K562 (cell line): ENCODE measurements around the gene BRSK1.
"Not testable (repeated sequence)": the region's sequence is repeated elsewhere in the genome, so short reads cannot be mapped to it uniquely, and the experiment has no call there.

ENCODE experiments used
- ERF ChIP-seq: fragments of 450-650 bp; formaldehyde crosslinking; IDR thresholded peaks from 2 replicates; pipeline ENCODE4 v1.4.0; 2020; ENCODE audit warnings: mild to moderate bottlenecking, mixed read lengths
- FOXM1 ChIP-seq, 2 experiments: fragments of 450-650 bp in 1 of 2; sonication (generic) in 1 of 2; formaldehyde crosslinking in 1 of 2; IDR thresholded peaks; 2 replicates each; pipeline versions ENCODE4 v1.6.1 to v1.9.0; 2017 to 2022; ENCODE audit warnings: low read depth in 2 of 2, mild to moderate bottlenecking in 2 of 2, missing genetic modification reagents in 1 of 2, moderate library complexity in 1 of 2
- SNRNP70 ChIP-seq: fragments of 200-400 bp; formaldehyde crosslinking; optimal IDR thresholded peaks from 2 replicates; pipeline ENCODE3; 2017; ENCODE audit warnings: low read depth, low read length
- TAF1 ChIP-seq: IDR thresholded peaks from 2 replicates; pipeline ENCODE4 v1.6.1; 2011; ENCODE audit warnings: mild to moderate bottlenecking, low read length, moderate library complexity; ENCODE audit not compliant: insufficient read depth, control insufficient read depth, severe bottlenecking; ENCODE audit errors: extremely low read depth
- TF ChIP-seq, protein P1 (sequence below): fragments of 450-650 bp; IDR thresholded peaks from 2 replicates; pipeline ENCODE4 v1.6.1; 2016
- TF ChIP-seq, protein P2 (sequence below), 3 experiments: fragments of 200-800 bp in 1 of 3; sonication (Bioruptor generic) in 1 of 3; sonication (generic) in 1 of 3; formaldehyde crosslinking in 1 of 3; IDR thresholded peaks; 2 replicates each; pipeline versions ENCODE4 v1.6.1 to v1.8.0; 2016 to 2022; ENCODE audit warnings: mild to moderate bottlenecking in 2 of 3, missing compliant biosample characterization in 2 of 3, missing genetic modification characterization in 2 of 3, missing genetic modification reagents in 1 of 3
- TF ChIP-seq, protein P3 (sequence below), 3 experiments: IDR thresholded peaks in 2 of 3; conservative IDR thresholded peaks in 1 of 3; 2 replicates each; pipeline ENCODE4 v1.5.1; 2011 to 2012; ENCODE audit warnings: low read length in 3 of 3, mild to moderate bottlenecking in 3 of 3, control low read depth in 2 of 3, improper control_type of control experiment in 1 of 3, inconsistent platforms in 1 of 3, low read depth in 1 of 3, mixed read lengths in 1 of 3, moderate library complexity in 1 of 3; ENCODE audit not compliant: insufficient read depth in 2 of 3

DNA sequence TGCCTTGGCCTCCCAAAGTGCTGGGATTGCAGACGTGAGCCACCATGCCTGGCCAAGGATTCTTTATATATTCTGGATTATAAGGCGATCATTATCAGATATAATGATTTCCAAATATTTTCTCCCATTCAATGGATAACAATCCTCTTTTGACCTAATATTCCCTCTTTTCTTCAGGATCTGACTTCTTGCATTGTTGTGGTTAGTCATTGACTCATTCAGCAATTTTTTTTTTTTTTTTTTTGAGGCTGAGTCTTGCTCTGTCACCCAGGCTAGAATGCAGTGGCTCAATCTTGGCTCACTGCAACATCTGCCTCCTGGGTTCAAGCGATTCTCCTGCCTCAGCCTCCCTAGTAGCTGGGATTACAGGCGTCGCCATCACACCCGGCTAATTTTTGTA, 46.0 kb downstream of the BRSK1 start:
- not testable (repeated sequence) for TF ChIP-seq ERF (CRISPR knock-in tag); FOXM1 (IDR thresholded peaks at IDR 0.05; ENCODE audit: low read depth); FOXM1 (CRISPR knock-in tag; IDR thresholded peaks at IDR 0.05; ENCODE audit: low read depth); TAF1; SNRNP70
- TF ChIP-seq, protein P1, sequence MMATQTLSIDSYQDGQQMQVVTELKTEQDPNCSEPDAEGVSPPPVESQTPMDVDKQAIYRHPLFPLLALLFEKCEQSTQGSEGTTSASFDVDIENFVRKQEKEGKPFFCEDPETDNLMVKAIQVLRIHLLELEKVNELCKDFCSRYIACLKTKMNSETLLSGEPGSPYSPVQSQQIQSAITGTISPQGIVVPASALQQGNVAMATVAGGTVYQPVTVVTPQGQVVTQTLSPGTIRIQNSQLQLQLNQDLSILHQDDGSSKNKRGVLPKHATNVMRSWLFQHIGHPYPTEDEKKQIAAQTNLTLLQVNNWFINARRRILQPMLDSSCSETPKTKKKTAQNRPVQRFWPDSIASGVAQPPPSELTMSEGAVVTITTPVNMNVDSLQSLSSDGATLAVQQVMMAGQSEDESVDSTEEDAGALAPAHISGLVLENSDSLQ: not testable (repeated sequence)
- TF ChIP-seq, protein P2, sequence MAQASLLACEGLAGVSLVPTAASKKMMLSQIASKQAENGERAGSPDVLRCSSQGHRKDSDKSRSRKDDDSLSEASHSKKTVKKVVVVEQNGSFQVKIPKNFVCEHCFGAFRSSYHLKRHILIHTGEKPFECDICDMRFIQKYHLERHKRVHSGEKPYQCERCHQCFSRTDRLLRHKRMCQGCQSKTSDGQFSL (CRISPR knock-in tag; IDR thresholded peaks at IDR 0.05): not testable (repeated sequence)
- TF ChIP-seq, protein P2 (tag; IDR thresholded peaks at IDR 0.05): not testable (repeated sequence)
- TF ChIP-seq, protein P3, sequence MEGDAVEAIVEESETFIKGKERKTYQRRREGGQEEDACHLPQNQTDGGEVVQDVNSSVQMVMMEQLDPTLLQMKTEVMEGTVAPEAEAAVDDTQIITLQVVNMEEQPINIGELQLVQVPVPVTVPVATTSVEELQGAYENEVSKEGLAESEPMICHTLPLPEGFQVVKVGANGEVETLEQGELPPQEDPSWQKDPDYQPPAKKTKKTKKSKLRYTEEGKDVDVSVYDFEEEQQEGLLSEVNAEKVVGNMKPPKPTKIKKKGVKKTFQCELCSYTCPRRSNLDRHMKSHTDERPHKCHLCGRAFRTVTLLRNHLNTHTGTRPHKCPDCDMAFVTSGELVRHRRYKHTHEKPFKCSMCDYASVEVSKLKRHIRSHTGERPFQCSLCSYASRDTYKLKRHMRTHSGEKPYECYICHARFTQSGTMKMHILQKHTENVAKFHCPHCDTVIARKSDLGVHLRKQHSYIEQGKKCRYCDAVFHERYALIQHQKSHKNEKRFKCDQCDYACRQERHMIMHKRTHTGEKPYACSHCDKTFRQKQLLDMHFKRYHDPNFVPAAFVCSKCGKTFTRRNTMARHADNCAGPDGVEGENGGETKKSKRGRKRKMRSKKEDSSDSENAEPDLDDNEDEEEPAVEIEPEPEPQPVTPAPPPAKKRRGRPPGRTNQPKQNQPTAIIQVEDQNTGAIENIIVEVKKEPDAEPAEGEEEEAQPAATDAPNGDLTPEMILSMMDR (IDR thresholded peaks at IDR 0.05 in 2 of 3, conservative IDR thresholded peaks at IDR 0.05 in 1 of 3; ENCODE audit: insufficient read depth in 2 of 3, low read depth in 1 of 3, low read length in 3 of 3): not testable (repeated sequence)
